ENCODE data around the gene USP16. TPM values are rescaled to one million over a fixed set of nuclear protein-coding genes. Genes with fewer than 3 reads are reported as not detected.

USP16 gene
- total and polyA plus RNA-seq, 2 of the 13 experiments (the other 11 are each of a cell fraction or from before 2014, with no cell fraction given), result 16.5 to 46.9 TPM

- no peaks in the 10 kb centered on the region for H3K9me3 ChIP-seq (ENCODE audit: low read length)
- DNase-seq (ENCODE audit: low spot score), result no peak
- BruUV-seq (replicated peaks), result no TSS peak
- no peak for FAIRE-seq
- TF ChIP-seq HBP1 (CRISPR knock-in tag; IDR thresholded peaks at IDR 0.05; ENCODE audit: low read depth) (no peak), TFDP1 (CRISPR knock-in tag; IDR thresholded peaks at IDR 0.05; ENCODE audit: borderline replicate concordance) (no peak), ZNF256 (CRISPR knock-in tag; conservative IDR thresholded peaks at IDR 0.05) (no peak), ZNF30 (CRISPR knock-in tag; IDR thresholded peaks at IDR 0.05) (no peak), POGK (CRISPR knock-in tag; conservative IDR thresholded peaks at IDR 0.05) (no peak), EHMT2 (IDR thresholded peaks at IDR 0.05; ENCODE audit: borderline replicate concordance, low read depth, low read length) (no peak), CREB1 (IDR thresholded peaks at IDR 0.05) (no peak), CREB1 (CRISPR knock-in tag; IDR thresholded peaks at IDR 0.05) (no peak), SCMH1 (CRISPR knock-in tag; IDR thresholded peaks at IDR 0.05; ENCODE audit: borderline replicate concordance) (no peak)
- no peak overlapping the region for H3K9ac ChIP-seq (ENCODE audit: insufficient read depth, low read depth, low read length)
- H3K4me2 ChIP-seq (ENCODE audit: low read depth, low read length), result no peak overlapping the region
- ChIA-PET CTCF (ENCODE audit: low intra/inter-chr PET ratio, low total read pairs) (no interaction called here), POLR2A (no interaction called here)
- in situ Hi-C loops (cut with HindIII; ENCODE audit: extremely low pct_ligation_motif_present, low pct_unique_long_range_greater_than_20kb), result loop anchor here (25.0 kb wide), 2 partner anchors 755 to 2005 kb away; no protein-coding TSS in a partner anchor
- H3K27ac ChIP-seq (ENCODE audit: extremely low read length, insufficient read depth, low read length), result no peak overlapping the region
- H2AFZ ChIP-seq (ENCODE audit: low read length), result no peak overlapping the region
- ATAC-seq, result no peak
- H3K4me1 ChIP-seq (ENCODE audit: insufficient read depth, low read length), result peaks cover 21% of the 10 kb centered on the region; the same call in 1 of the 2 replicates
- H4K20me1 ChIP-seq (ENCODE audit: insufficient read depth, low read length), result no peaks in the 10 kb centered on the region
- 50% methylated on average over 3 of the region's 3 CpGs for WGBS (ENCODE audit: low lambda C conversion rate)
- intact Hi-C loops (cut with micrococcal nuclease; ENCODE audit: unreplicated experiment), result no loop called here
- peaks cover 0 to 4% of the 10 kb centered on the region in 2 experiments; a peak in 1 of 5 replicates for H3K27me3 ChIP-seq (ENCODE audit: control insufficient read depth in 1 of 2, insufficient read depth in 2 of 2, low read length in 2 of 2)
- H3K4me3 ChIP-seq (replicated peaks in 1 of 3; ENCODE audit: insufficient read depth in 1 of 3, low read depth in 2 of 3, low read length in 3 of 3), result no peak overlapping the region
- no peaks in the 10 kb centered on the region for H3K79me2 ChIP-seq (ENCODE audit: insufficient read depth, low read length)
- no peaks in the 10 kb centered on the region for H3K36me3 ChIP-seq (replicated peaks in 1 of 2; ENCODE audit: control insufficient read depth in 1 of 2, insufficient read depth in 2 of 2, low read length in 2 of 2)
These were observed 57.8 kb downstream of the USP16 start for GRCh38 chr21:29082046-29082815.

Data from HepG2 (cell line).